ENCODE measurements around the gene PSMB7. TPM values are rescaled to one million over a fixed set of nuclear protein-coding genes. Genes with fewer than 3 reads are reported as not detected.

PSMB7 gene
- total RNA-seq, 4 donors from 2014 or later, result 84.3 to 178 (median 135) TPM

DNA sequence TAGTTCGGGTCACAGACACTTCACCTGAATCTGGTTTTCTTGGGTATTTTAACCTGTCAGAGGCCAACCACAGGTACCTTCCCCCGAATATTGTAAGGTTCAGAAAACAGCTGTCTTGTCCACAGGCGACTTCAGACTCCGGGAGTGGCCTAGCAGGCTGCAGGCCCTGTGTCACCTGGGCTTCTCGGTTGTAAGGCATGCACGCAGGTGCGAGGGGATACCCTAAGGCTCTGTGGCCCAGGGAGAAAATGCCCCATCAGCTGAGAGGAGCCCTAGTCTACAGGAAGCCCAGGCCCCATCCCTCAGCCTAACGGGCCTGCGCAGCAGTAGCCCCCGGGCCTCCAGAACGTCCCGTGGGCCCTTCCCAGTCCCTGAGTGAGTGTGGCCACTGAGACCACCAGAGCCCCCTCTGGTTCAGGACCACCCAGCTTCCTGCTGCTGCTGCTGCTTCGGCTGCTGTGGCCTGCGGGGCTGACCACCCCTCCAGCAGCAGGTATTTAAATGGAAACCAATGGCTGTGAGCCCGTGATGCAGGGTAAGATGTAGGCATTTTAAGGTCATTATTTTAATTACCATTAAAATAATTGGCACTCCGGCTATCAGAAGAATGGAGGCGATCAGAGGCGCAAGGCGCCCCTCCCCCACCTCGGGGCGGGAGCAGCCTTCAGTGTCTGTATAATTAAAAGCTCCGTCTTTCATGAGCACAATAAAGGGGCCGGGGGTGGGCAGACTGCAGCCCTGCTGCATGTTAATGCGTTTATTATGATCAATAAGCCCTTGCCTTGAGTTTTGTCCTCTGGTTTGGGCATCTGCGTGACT lies 65.4 kb downstream of the PSMB7 start:
- Histone ChIP-seq H3K4me3 (replicated peaks in 1 of 3) (no peak overlapping the region), H3K9me3 (no peaks in the 10 kb centered on the region), H3K27me3 (no peaks in the 10 kb centered on the region), H3K27ac (no peak overlapping the region), H3K4me1 (peaks cover 7 to 13% of the 10 kb centered on the region in 2 donors), H3K36me3 (peaks cover 31 to 46% of the 10 kb centered on the region in 2 donors)
- TF ChIP-seq CTCF (IDR thresholded peaks at IDR 0.05) (no peak), POLR2A (IDR thresholded peaks at IDR 0.05) (no peak)
- WGBS, 2 donors, result 95 to 96% methylated on average over 16 to 25 of the region's 25 CpGs
- DNase-seq, result no peak
- intact Hi-C loops (cut with DNase I), result no loop called here

- Histone ChIP-seq H3K36me3 (peaks cover 31 to 46% of the 10 kb centered on the region in 2 donors), H3K4me3 (replicated peaks in 1 of 3) (no peak overlapping the region), H3K27ac (no peak overlapping the region), H3K27me3 (no peaks in the 10 kb centered on the region), H3K9me3 (no peaks in the 10 kb centered on the region), H3K4me1 (peaks cover 3 to 7% of the 10 kb centered on the region in 2 donors)
- TF ChIP-seq CTCF (IDR thresholded peaks at IDR 0.05) (no peak), POLR2A (IDR thresholded peaks at IDR 0.05) (no peak)
- DNase-seq, result no peak
- 95 to 97% methylated on average over 8 of the region's 8 CpGs for WGBS, 2 donors
- intact Hi-C loops (cut with DNase I), result no loop called here
Measured at GRCh38 chr9:124349267-124349666, 66.0 kb downstream of the PSMB7 start.

GRCh38 chr9:124348831-124349230 lies 66.4 kb downstream of the PSMB7 start:
- Histone ChIP-seq H3K36me3 (peaks cover 31 to 46% of the 10 kb centered on the region in 2 donors), H3K27me3 (no peaks in the 10 kb centered on the region), H3K4me3 (replicated peaks in 1 of 3) (no peak overlapping the region), H3K27ac (no peak overlapping the region), H3K9me3 (no peaks in the 10 kb centered on the region), H3K4me1 (peaks cover 0 to 3% of the 10 kb centered on the region in 2 donors)
- intact Hi-C loops (cut with DNase I), result no loop called here
- no peak for TF ChIP-seq POLR2A (IDR thresholded peaks at IDR 0.05)
- no peak for TF ChIP-seq CTCF (IDR thresholded peaks at IDR 0.05)
- WGBS, 2 donors, result 93 to 96% methylated on average over 10 to 12 of the region's 12 CpGs
- DNase-seq, result no peak

- intact Hi-C loops (cut with DNase I), result no loop called here
- no peak overlapping the region for H3K27ac ChIP-seq
- H3K27me3 ChIP-seq, result no peaks in the 10 kb centered on the region
- H3K9me3 ChIP-seq, result no peaks in the 10 kb centered on the region
- TF ChIP-seq CTCF (IDR thresholded peaks at IDR 0.05) (no peak), POLR2A (IDR thresholded peaks at IDR 0.05) (no peak)
- H3K4me3 ChIP-seq (replicated peaks in 1 of 3), result no peak overlapping the region
- peaks cover 31 to 46% of the 10 kb centered on the region in 2 donors for H3K36me3 ChIP-seq
- no peaks in the 10 kb centered on the region for H3K4me1 ChIP-seq
- no peak for DNase-seq
- WGBS, 2 donors, result 97 to 100% methylated on average over 3 of the region's 3 CpGs
Measured at GRCh38 chr9:124348363-124348762, 66.9 kb downstream of the PSMB7 start.

GRCh38 chr9:124347968-124348358 lies 67.3 kb downstream of the PSMB7 start:
- no peaks in the 10 kb centered on the region for H3K27me3 ChIP-seq
- H3K36me3 ChIP-seq, result peaks cover 28 to 42% of the 10 kb centered on the region in 2 donors
- TF ChIP-seq CTCF (IDR thresholded peaks at IDR 0.05) (no peak), POLR2A (IDR thresholded peaks at IDR 0.05) (no peak)
- no peaks in the 10 kb centered on the region for H3K9me3 ChIP-seq
- H3K27ac ChIP-seq, result no peak overlapping the region
- intact Hi-C loops (cut with DNase I), result no loop called here
- DNase-seq, result no peak
- H3K4me3 ChIP-seq (replicated peaks in 1 of 3), result no peak overlapping the region
- WGBS, 2 donors, result 91 to 92% methylated on average over 6 to 8 of the region's 8 CpGs
- peaks cover 0 to under 1% of the 10 kb centered on the region in 2 donors for H3K4me1 ChIP-seq
